ENCODE data around the gene PTPRD. TPM values are rescaled to one million over a fixed set of nuclear protein-coding genes. Genes with fewer than 3 reads are reported as not detected.

PTPRD gene
- total RNA-seq, 1 experiment from 2014 or later: 32.5 TPM

DNA sequence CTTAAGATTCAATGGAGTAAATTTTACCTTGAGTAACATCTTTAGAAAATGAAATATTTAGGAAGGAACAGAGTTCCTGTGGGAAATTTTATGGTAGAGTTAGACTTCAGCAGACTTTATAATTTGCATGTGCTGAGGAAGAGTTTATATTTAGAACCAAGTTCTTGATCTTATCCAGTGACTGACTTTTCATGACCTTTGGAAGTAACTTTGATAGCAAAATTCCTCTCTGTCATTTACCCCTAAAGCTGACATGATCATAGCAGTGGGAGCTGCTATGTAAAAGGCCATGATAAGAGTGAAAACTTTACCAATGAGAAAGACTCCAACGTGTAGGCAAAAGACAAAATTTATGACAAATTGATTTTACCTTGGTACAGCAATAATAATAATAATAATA, 1741.4 kb downstream of the PTPRD start:
- no peak overlapping the region for H3K56ac ChIP-seq (ENCODE audit: insufficient read length, low read depth, low read length)
- H2AFZ ChIP-seq (ENCODE audit: low read length): no peak overlapping the region
- no peaks in the 10 kb centered on the region for H3K4me1 ChIP-seq (ENCODE audit: insufficient read depth, low read length)
- Mint-ChIP-seq H3K9me3 (no peaks in the 10 kb centered on the region; a peak in 1 of 5 replicates), H3K4me3 (no peak overlapping the region), H3K27ac (no peak overlapping the region), H3K36me3 (ENCODE audit: insufficient read depth in 1 of 3, low read depth in 3 of 3) (no peaks in the 10 kb centered on the region), H3K27me3 (ENCODE audit: low read depth) (no peaks in the 10 kb centered on the region), H3K4me1 (peaks cover 21 to 23% of the 10 kb centered on the region in 2 experiments)
- no peak overlapping the region for H2AK5ac ChIP-seq (ENCODE audit: insufficient read length, low read length)
- TF ChIP-seq, protein P1, sequence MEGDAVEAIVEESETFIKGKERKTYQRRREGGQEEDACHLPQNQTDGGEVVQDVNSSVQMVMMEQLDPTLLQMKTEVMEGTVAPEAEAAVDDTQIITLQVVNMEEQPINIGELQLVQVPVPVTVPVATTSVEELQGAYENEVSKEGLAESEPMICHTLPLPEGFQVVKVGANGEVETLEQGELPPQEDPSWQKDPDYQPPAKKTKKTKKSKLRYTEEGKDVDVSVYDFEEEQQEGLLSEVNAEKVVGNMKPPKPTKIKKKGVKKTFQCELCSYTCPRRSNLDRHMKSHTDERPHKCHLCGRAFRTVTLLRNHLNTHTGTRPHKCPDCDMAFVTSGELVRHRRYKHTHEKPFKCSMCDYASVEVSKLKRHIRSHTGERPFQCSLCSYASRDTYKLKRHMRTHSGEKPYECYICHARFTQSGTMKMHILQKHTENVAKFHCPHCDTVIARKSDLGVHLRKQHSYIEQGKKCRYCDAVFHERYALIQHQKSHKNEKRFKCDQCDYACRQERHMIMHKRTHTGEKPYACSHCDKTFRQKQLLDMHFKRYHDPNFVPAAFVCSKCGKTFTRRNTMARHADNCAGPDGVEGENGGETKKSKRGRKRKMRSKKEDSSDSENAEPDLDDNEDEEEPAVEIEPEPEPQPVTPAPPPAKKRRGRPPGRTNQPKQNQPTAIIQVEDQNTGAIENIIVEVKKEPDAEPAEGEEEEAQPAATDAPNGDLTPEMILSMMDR (conservative IDR thresholded peaks at IDR 0.05): no peak
- no peaks in the 10 kb centered on the region for H3K79me2 ChIP-seq (ENCODE audit: insufficient read depth, low read length)
- H3K9ac ChIP-seq (ENCODE audit: extremely low read depth, insufficient read length, low read length): no peak overlapping the region
- no peaks in the 10 kb centered on the region for H4K20me1 ChIP-seq (ENCODE audit: control insufficient read depth, insufficient read depth, insufficient read length)
- no peak overlapping the region for H2BK15ac ChIP-seq (ENCODE audit: low read depth, low read length)
- no peaks in the 10 kb centered on the region for H3K27me3 ChIP-seq (ENCODE audit: insufficient read depth, low read length)
- no peak overlapping the region for H3K4ac ChIP-seq (ENCODE audit: low read depth, low read length)
- no peak for DNase-seq
- no peak overlapping the region for H3K4me2 ChIP-seq (ENCODE audit: insufficient read depth, insufficient read length, low read length)
- H4K8ac ChIP-seq (replicated peaks; ENCODE audit: insufficient read length, low read depth, low read length): no peak overlapping the region
- no peaks in the 10 kb centered on the region for H3K23me2 ChIP-seq (ENCODE audit: insufficient read length, low read depth, low read length, poor library complexity, severe bottlenecking)
- no peak overlapping the region for H3K18ac ChIP-seq (ENCODE audit: insufficient read length, low read depth, low read length)
- H3K9me3 ChIP-seq (ENCODE audit: control insufficient read depth, low read depth, low read length): no peaks in the 10 kb centered on the region
- no peak overlapping the region for H3K27ac ChIP-seq (ENCODE audit: insufficient read length, low read depth, low read length)
- no peak overlapping the region for H3K23ac ChIP-seq (ENCODE audit: insufficient read length, low read depth, low read length)
- H3T11ph ChIP-seq (ENCODE audit: low read length): no peak overlapping the region
- no peaks in the 10 kb centered on the region for H3K79me1 ChIP-seq (ENCODE audit: insufficient read depth, low read depth, low read length, poor library complexity, severe bottlenecking)
- no peak overlapping the region for H4K91ac ChIP-seq (ENCODE audit: insufficient read length, low read depth, low read length)
- no peak overlapping the region for H3K14ac ChIP-seq (ENCODE audit: insufficient read depth, low read length)
- no CpG with 5 or more reads among the region's 1 CpG for WGBS (ENCODE audit: extremely low coverage, insufficient read length, low lambda C conversion rate)
- H2BK120ac ChIP-seq (ENCODE audit: low read depth, low read length, poor library complexity, severe bottlenecking): no peak overlapping the region
- H4K5ac ChIP-seq (ENCODE audit: insufficient read length, low read depth, low read length): no peak overlapping the region
- no peak overlapping the region for H2BK20ac ChIP-seq (ENCODE audit: low read depth, low read length, poor library complexity, severe bottlenecking)
- no peak overlapping the region for H2BK5ac ChIP-seq (ENCODE audit: insufficient read length, low read length)
- H2BK12ac ChIP-seq (ENCODE audit: insufficient read length, low read depth, low read length): no peak overlapping the region

All from H9 (cell line).